Loucy (cell line): Measurements from ENCODE around the gene DCUN1D2.

Experiments
- H2AFZ ChIP-seq: fragments of 200-600 bp; sonication (generic); 2 replicates; pipeline ENCODE4 v1.6.0; 2016; ENCODE audit warnings: antibody characterized with exemption, mild to moderate bottlenecking, low read length, moderate library complexity
- H3F3A ChIP-seq: fragments of 200-600 bp; 2 replicates; pipeline ENCODE4 v1.6.0; 2016; ENCODE audit warnings: antibody characterized with exemption, low read depth, mild to moderate bottlenecking
- H3K27me3 ChIP-seq: fragments of 200-600 bp; sonication (generic); 2 replicates; pipeline ENCODE4 v1.6.1; 2014; ENCODE audit warnings: low read length, mild to moderate bottlenecking; ENCODE audit not compliant: insufficient read depth, poor library complexity, severe bottlenecking
- H3K36me3 ChIP-seq: fragments of 200-600 bp; sonication (generic); 2 replicates; pipeline ENCODE4 v1.6.1; 2016; ENCODE audit warnings: low read length; ENCODE audit not compliant: insufficient read depth
- H3K4me1 ChIP-seq: fragments of 200-600 bp; sonication (generic); 2 replicates; pipeline ENCODE4 v1.5.1; 2014; ENCODE audit warnings: low read length, mild to moderate bottlenecking; ENCODE audit not compliant: insufficient read depth, poor library complexity, severe bottlenecking
- H3K4me2 ChIP-seq: fragments of 200-600 bp; sonication (generic); 2 replicates; pipeline ENCODE4 v1.6.0; 2014; ENCODE audit warnings: antibody characterized with exemption, low read length, low read depth, mild to moderate bottlenecking; ENCODE audit not compliant: poor library complexity, severe bottlenecking
- H3K4me3 ChIP-seq: fragments of 200-600 bp; sonication (generic); 2 replicates; pipeline ENCODE4 v1.5.1; 2014; ENCODE audit warnings: low read length, mild to moderate bottlenecking, mixed read lengths; ENCODE audit not compliant: poor library complexity, severe bottlenecking
- H3K79me2 ChIP-seq: fragments of 200-600 bp; sonication (generic); 2 replicates; pipeline ENCODE4 v1.6.1; 2014; ENCODE audit warnings: low read length; ENCODE audit not compliant: insufficient read depth
- H3K9ac ChIP-seq: fragments of 200-600 bp; sonication (generic); 2 replicates; pipeline ENCODE4 v1.6.0; 2014; ENCODE audit warnings: mild to moderate bottlenecking, low read depth, low read length, moderate library complexity; ENCODE audit not compliant: poor library complexity, severe bottlenecking
- H3K9me2 ChIP-seq: fragments of 200-600 bp; sonication (generic); replicated peaks from 2 replicates; pipeline ENCODE4 v1.6.1; 2016; ENCODE audit warnings: low read depth, low read length, mixed read lengths
- H3K9me3 ChIP-seq: fragments of 200-600 bp; sonication (generic); 2 replicates; pipeline ENCODE4 v1.6.1; 2014; ENCODE audit warnings: mild to moderate bottlenecking, antibody characterized with exemption, low read length, low read depth; ENCODE audit not compliant: insufficient read depth
- H4K20me1 ChIP-seq: fragments of 200-600 bp; sonication (generic); 2 replicates; pipeline ENCODE4 v1.6.0; 2014; ENCODE audit warnings: antibody characterized with exemption, low read length, mild to moderate bottlenecking; ENCODE audit not compliant: insufficient read depth, poor library complexity, severe bottlenecking
- EZH2phosphoT487 ChIP-seq: fragments of 200-600 bp; IDR thresholded peaks from 2 replicates; pipeline ENCODE4 v1.6.1; 2018; ENCODE audit warnings: antibody characterized with exemption, mild to moderate bottlenecking, moderate library complexity, borderline replicate concordance
- TF ChIP-seq, protein P1 (sequence below): fragments of 200-600 bp; sonication (generic); conservative IDR thresholded peaks from 2 replicates; pipeline ENCODE4 v1.5.1; 2014; ENCODE audit warnings: mild to moderate bottlenecking, antibody characterized with exemption, low read length

DCUN1D2 gene

DNA sequence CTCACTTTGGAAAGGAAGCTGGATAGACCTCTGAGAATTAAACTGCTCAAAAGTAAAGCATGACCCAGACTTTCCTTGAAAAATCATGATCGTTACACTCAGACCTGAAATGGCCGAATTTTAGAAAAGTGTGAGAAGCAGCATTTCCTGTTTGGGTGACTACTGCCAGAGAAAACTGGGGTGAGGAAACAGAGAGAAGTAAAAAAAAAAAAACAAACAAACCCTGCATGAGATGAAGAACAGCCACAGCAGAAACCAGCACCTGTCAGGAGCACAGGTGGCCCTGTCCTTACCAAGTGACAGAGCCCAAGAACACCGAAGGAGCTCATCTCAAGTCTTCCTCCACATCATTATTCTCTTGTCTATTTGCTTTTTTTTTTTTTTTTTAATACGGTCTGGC, 25.2 kb downstream of the DCUN1D2 start:
- TF ChIP-seq EZH2phosphoT487 = no peak
- TF ChIP-seq, protein P1, sequence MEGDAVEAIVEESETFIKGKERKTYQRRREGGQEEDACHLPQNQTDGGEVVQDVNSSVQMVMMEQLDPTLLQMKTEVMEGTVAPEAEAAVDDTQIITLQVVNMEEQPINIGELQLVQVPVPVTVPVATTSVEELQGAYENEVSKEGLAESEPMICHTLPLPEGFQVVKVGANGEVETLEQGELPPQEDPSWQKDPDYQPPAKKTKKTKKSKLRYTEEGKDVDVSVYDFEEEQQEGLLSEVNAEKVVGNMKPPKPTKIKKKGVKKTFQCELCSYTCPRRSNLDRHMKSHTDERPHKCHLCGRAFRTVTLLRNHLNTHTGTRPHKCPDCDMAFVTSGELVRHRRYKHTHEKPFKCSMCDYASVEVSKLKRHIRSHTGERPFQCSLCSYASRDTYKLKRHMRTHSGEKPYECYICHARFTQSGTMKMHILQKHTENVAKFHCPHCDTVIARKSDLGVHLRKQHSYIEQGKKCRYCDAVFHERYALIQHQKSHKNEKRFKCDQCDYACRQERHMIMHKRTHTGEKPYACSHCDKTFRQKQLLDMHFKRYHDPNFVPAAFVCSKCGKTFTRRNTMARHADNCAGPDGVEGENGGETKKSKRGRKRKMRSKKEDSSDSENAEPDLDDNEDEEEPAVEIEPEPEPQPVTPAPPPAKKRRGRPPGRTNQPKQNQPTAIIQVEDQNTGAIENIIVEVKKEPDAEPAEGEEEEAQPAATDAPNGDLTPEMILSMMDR = no peak
- peaks cover 21% of the 10 kb centered on the region; the same call in 1 of the 2 replicates for H3K36me3 ChIP-seq
- no peak overlapping the region for H2AFZ ChIP-seq
- H3K9me3 ChIP-seq = no peaks in the 10 kb centered on the region
- no peaks in the 10 kb centered on the region for H3K79me2 ChIP-seq
- H3K4me1 ChIP-seq = no peaks in the 10 kb centered on the region
- H4K20me1 ChIP-seq = no peaks in the 10 kb centered on the region
- H3K4me3 ChIP-seq = no peak overlapping the region
- no peak overlapping the region for H3K4me2 ChIP-seq
- H3K9me2 ChIP-seq = no peaks in the 10 kb centered on the region
- no peaks in the 10 kb centered on the region for H3K27me3 ChIP-seq
- no peak overlapping the region for H3K9ac ChIP-seq
- H3F3A ChIP-seq = no peaks in the 10 kb centered on the region

DNA sequence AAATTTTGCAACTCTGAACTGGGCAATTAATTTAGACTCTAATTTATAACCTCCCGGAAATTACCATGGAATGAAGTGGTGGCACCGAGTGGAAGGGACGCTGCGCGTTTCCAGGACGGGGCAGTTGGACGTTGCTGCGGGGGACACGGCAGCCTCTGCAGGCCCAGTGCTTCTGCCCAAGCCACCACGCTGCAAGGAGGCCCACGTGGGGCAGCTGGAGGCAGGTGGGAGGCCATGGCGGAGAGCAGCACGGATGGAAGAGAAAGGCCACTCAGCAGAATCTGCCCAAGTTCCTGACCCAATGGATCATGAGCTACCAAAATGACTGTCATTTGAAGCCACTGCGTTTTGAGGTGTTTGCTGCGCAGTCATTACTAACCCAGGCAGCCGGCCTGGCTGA, 26.0 kb downstream of the DCUN1D2 start:
- Histone ChIP-seq H3K79me2 (no peaks in the 10 kb centered on the region), H3K9me3 (no peaks in the 10 kb centered on the region), H3F3A (no peaks in the 10 kb centered on the region), H3K4me3 (no peak overlapping the region), H3K27me3 (no peaks in the 10 kb centered on the region), H2AFZ (no peak overlapping the region), H3K9me2 (no peaks in the 10 kb centered on the region), H3K4me2 (no peak overlapping the region), H3K36me3 (peaks cover 29% of the 10 kb centered on the region; the same call in 1 of the 2 replicates), H3K4me1 (no peaks in the 10 kb centered on the region), H3K9ac (no peak overlapping the region), H4K20me1 (no peaks in the 10 kb centered on the region)
- TF ChIP-seq, protein P1 = no peak
- TF ChIP-seq EZH2phosphoT487 = no peak

DNA sequence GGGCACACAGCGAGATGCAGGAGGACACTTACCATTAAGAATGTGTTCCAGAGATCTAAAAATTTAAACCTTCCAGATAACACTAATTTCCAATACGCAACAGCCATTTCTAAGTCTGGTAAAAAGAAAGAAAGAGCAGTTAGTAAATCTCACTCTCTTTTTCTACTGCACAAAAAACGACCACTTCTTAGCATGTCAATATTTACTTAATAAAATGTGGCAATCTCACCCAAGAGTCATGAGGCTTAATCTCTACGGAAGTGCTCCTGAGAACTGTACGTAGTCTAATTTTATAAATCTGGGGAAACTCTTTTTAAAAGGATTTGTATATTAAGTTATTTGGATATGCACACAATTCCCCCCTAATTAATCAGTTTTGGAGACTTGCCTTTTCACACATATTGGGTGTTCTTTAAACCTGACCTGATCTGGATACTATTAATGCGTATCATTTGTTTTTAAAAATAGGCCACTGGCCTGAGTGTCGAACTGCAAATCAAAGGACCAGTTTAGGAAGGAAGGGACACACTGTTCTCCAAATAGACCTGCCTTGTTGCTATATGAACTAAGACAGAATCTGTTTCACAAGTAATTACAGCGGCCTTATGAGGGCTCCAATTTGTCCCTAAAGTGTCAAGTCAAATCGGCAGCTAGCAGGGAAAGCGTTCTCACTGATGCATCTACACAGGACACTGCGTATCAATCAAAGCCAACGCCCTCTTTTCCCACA, 29.3 kb downstream of the DCUN1D2 start:
- Histone ChIP-seq H2AFZ (no peak overlapping the region), H3K79me2 (no peaks in the 10 kb centered on the region), H3K9me2 (no peaks in the 10 kb centered on the region), H3K36me3 (peaks cover 39% of the 10 kb centered on the region; the same call in 1 of the 2 replicates), H3K4me3 (no peak overlapping the region), H3K9me3 (no peaks in the 10 kb centered on the region), H4K20me1 (no peaks in the 10 kb centered on the region), H3K4me1 (no peaks in the 10 kb centered on the region), H3K27me3 (no peaks in the 10 kb centered on the region), H3F3A (no peaks in the 10 kb centered on the region), H3K9ac (no peak overlapping the region), H3K4me2 (no peak overlapping the region)
- TF ChIP-seq EZH2phosphoT487 = no peak
- TF ChIP-seq, protein P1 = no peak
